ENCODE measurements around the gene OPA1. TPM values are rescaled to one million over a fixed set of nuclear protein-coding genes. Genes with fewer than 3 reads are reported as not detected.

OPA1 gene
- total and polyA plus RNA-seq, 2 of the 8 experiments (the other 6 are each of a cell fraction or from before 2014, with no cell fraction given): 20.3 to 109 TPM

DNA sequence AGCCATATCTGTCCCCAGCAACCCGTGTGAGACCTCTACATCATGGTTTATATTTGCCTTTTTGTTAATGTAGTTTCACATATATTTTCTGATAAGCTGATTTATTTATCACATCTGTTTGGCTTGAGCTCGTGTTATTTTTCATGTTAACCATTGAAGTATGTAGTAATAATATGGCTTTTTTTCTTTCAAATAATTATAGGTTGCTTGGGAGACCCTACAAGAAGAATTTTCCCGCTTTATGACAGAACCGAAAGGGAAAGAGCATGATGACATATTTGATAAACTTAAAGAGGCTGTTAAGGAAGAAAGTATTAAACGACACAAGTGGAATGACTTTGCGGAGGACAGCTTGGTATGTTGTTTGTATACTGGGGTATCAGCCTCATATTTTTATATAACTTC, 63.9 kb downstream of the OPA1 start:
- 84% methylated on average over 6 of the region's 6 CpGs; no CpG with 5 or more reads in 1 of the 2 experiments for WGBS, 2 experiments (ENCODE audit: extremely low coverage in 1 of 2, insufficient coverage in 1 of 2, insufficient read length in 1 of 2, insufficient replicate concordance in 2 of 2, low coverage in 1 of 2, low lambda C conversion rate in 2 of 2, missing lambda C conversion rate in 1 of 2)
- Histone ChIP-seq H3K56ac (replicated peaks; ENCODE audit: insufficient read length, low read depth, low read length) (no peak overlapping the region), H3K36me3 (ENCODE audit: control insufficient read depth in 2 of 4, insufficient read depth in 4 of 4, low read length in 3 of 4) (peaks cover 0 to 58% (median 14%) of the 10 kb centered on the region in 4 experiments; a peak in 4 of 8 replicates), H2AFZ (ENCODE audit: low read length) (no peak overlapping the region), H3K4ac (replicated peaks; ENCODE audit: insufficient read length, low read depth, low read length) (no peak overlapping the region), H3K23ac (ENCODE audit: insufficient read length) (no peak overlapping the region), H3K23me2 (ENCODE audit: low read depth, low read length) (no peaks in the 10 kb centered on the region), H3K9ac (replicated peaks in 1 of 4; ENCODE audit: extremely low read depth in 1 of 4, low read depth in 3 of 4, low read length in 3 of 4) (no peak overlapping the region), H4K8ac (ENCODE audit: extremely low read depth, insufficient read depth, low read length) (no peak overlapping the region), H2BK5ac (ENCODE audit: low read depth, low read length) (no peak overlapping the region), H3K9me3 (ENCODE audit: insufficient read depth in 2 of 2, low read depth in 1 of 2, low read length in 1 of 2) (no peaks in the 10 kb centered on the region), H3K27me3 (replicated peaks in 1 of 4; ENCODE audit: control insufficient read depth in 3 of 4, extremely low read depth in 1 of 4, insufficient read depth in 3 of 4, low read length in 3 of 4) (no peaks in the 10 kb centered on the region), H3K4me2 (ENCODE audit: insufficient read depth in 1 of 2, low read depth in 2 of 2, low read length in 2 of 2) (no peak overlapping the region), H3K18ac (ENCODE audit: extremely low read depth, low read length) (no peak overlapping the region), H3K79me2 (ENCODE audit: control insufficient read depth in 1 of 2, insufficient read depth in 2 of 2, low read length in 2 of 2) (no peaks in the 10 kb centered on the region), H3K4me3 (ENCODE audit: extremely low read depth in 1 of 4, insufficient read depth in 2 of 4, low read depth in 3 of 4, low read length in 4 of 4) (no peak overlapping the region), H2AK5ac (ENCODE audit: low read depth, low read length) (no peak overlapping the region), H2BK20ac (ENCODE audit: low read length) (no peak overlapping the region), H4K20me1 (replicated peaks in 1 of 2; ENCODE audit: control insufficient read depth in 1 of 2, insufficient read depth in 2 of 2, low read length in 2 of 2) (no peaks in the 10 kb centered on the region), H4K91ac (replicated peaks; ENCODE audit: insufficient read length, low read length) (no peak overlapping the region), H3K14ac (ENCODE audit: insufficient read length) (no peak overlapping the region), H4K5ac (ENCODE audit: insufficient read length, low read depth, low read length) (no peak overlapping the region), H3K4me1 (replicated peaks in 1 of 4; ENCODE audit: control insufficient read depth in 3 of 4, insufficient read depth in 4 of 4, low read length in 3 of 4) (peaks cover 2 to 11% (median 6%) of the 10 kb centered on the region in 4 experiments; a peak in 4 of 7 replicates), H3K79me1 (ENCODE audit: low read depth, low read length) (no peaks in the 10 kb centered on the region), H2BK12ac (ENCODE audit: low read depth, low read length) (no peak overlapping the region), H3K27ac (ENCODE audit: low read depth, low read length) (no peak overlapping the region; the same call in 1 of the 2 replicates), H2BK15ac (ENCODE audit: low read length) (no peak overlapping the region), H2BK120ac (replicated peaks; ENCODE audit: low read depth, low read length) (no peak overlapping the region)
- FAIRE-seq (no peak), DNase-seq (ENCODE audit: low read depth in 1 of 2, low spot score in 2 of 2) (no peak)
- TF ChIP-seq BACH1 (IDR thresholded peaks at IDR 0.05; ENCODE audit: low read length) (no peak), EP300 (IDR thresholded peaks at IDR 0.05; ENCODE audit: borderline replicate concordance in 1 of 2, low read depth in 2 of 2, low read length in 2 of 2) (no peak), CHD1 (IDR thresholded peaks at IDR 0.05; ENCODE audit: low read depth, low read length) (no peak), SAP30 (IDR thresholded peaks at IDR 0.05; ENCODE audit: insufficient read depth, insufficient replicate concordance, low read length) (no peak), POLR2AphosphoS5 (IDR thresholded peaks at IDR 0.05; ENCODE audit: low read depth, low read length) (no peak), SP4 (IDR thresholded peaks at IDR 0.05; ENCODE audit: low read length) (no peak), ASH2L (IDR thresholded peaks at IDR 0.05; ENCODE audit: low read length) (no peak), JUN (IDR thresholded peaks at IDR 0.05; ENCODE audit: low read depth, low read length) (no peak), ZNF274 (IDR thresholded peaks at IDR 0.05; ENCODE audit: borderline replicate concordance, extremely low read depth, low read length) (no peak), CBX8 (IDR thresholded peaks at IDR 0.05; ENCODE audit: borderline replicate concordance, low read depth, low read length) (no peak)
- TF ChIP-seq, protein P1, sequence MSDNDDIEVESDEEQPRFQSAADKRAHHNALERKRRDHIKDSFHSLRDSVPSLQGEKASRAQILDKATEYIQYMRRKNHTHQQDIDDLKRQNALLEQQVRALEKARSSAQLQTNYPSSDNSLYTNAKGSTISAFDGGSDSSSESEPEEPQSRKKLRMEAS (IDR thresholded peaks at IDR 0.05): no peak
- ChIA-PET POLR2A (ENCODE audit: partially characterized antibody) (no interaction called here), CTCF (ENCODE audit: partially characterized antibody) (interaction anchor here (1.2 kb wide), 1 partner anchor 9 kb away, joined by 6 read pairs; no protein-coding TSS in a partner anchor)

Data from H1 (cell line).